D721Med (cell line): ENCODE data around the gene FOXO3.

Experiments
- DNase-seq: peaks from one replicate; pipeline ENCODE4 v3.0.0; 2011; ENCODE audit warnings: low spot score; ENCODE audit not compliant: insufficient read length
- FAIRE-seq: peaks from 2 replicates; lab custom pipeline; 2011; peaks lifted over from hg19 to GRCh38; lab: Jason Lieb, UNC
- TF ChIP-seq, protein P1 (sequence below): IDR thresholded peaks from 2 replicates; pipeline ENCODE4 v1.5.1; 2012; ENCODE audit warnings: mild to moderate bottlenecking, control low read depth; ENCODE audit not compliant: insufficient read depth; ENCODE audit errors: missing control alignments

Gene FOXO3

GRCh38 chr6:108702106-108702851 is 141.6 kb downstream of the FOXO3 start:
- DNase-seq (no peak), FAIRE-seq (no peak)
- TF ChIP-seq, protein P1, sequence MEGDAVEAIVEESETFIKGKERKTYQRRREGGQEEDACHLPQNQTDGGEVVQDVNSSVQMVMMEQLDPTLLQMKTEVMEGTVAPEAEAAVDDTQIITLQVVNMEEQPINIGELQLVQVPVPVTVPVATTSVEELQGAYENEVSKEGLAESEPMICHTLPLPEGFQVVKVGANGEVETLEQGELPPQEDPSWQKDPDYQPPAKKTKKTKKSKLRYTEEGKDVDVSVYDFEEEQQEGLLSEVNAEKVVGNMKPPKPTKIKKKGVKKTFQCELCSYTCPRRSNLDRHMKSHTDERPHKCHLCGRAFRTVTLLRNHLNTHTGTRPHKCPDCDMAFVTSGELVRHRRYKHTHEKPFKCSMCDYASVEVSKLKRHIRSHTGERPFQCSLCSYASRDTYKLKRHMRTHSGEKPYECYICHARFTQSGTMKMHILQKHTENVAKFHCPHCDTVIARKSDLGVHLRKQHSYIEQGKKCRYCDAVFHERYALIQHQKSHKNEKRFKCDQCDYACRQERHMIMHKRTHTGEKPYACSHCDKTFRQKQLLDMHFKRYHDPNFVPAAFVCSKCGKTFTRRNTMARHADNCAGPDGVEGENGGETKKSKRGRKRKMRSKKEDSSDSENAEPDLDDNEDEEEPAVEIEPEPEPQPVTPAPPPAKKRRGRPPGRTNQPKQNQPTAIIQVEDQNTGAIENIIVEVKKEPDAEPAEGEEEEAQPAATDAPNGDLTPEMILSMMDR: no peak

DNA sequence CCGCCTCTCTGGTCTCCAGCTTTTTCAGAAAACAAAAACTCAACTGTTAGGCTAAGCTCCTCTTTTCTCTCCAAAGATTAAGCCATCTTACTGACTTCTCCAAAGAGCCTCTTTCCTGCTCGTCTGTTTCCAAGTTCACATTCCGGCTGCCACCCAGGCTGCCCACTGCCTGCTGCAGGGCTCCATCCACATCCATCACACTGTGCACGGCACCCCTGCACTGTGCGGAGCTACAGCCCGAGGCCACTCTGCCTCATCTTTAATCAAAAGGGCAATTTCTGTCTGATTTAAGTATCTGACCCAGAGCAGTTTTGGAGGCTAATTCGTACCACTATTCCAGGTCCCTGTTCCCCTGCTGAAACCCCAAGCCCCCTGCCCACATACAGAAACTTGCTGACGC is 145.9 kb downstream of the FOXO3 start:
- TF ChIP-seq, protein P1: no peak
- FAIRE-seq: no peak

DNA sequence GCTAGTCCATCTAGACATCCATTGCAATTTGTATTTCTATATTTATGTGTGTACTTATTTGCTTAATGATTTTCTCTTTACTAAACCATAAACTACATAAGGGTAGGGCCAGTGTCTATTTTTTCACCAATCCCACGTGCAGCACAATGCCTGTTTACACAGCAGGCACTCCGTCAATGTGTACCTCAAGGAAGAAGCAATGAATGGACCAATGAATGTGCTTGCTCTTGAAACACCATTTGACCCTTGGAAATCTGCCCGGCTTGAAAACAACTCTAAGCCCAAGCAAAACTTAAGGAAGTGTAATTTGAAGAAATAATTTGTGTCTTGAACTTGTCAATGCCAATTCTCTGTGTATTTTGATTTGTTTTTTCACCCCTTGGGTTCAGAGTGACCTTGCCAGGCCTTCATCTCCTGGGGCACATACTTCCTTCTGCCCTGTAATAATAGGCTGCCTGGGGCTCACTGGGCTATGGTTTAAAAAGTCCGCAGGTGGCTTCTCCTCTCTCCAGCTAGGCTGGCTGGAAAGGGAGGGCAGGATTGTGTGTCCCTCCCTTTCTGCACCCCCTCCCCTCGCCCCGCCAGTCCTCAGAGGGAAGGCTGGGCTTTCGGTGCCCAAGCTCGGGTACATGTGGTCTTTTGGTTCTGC is 146.7 kb downstream of the FOXO3 start:
- TF ChIP-seq, protein P1: no peak
- no peak for DNase-seq
- FAIRE-seq: no peak

More for the DNA sequence above, 145.9 kb downstream of the FOXO3 start:
- DNase-seq: no peak

DNA sequence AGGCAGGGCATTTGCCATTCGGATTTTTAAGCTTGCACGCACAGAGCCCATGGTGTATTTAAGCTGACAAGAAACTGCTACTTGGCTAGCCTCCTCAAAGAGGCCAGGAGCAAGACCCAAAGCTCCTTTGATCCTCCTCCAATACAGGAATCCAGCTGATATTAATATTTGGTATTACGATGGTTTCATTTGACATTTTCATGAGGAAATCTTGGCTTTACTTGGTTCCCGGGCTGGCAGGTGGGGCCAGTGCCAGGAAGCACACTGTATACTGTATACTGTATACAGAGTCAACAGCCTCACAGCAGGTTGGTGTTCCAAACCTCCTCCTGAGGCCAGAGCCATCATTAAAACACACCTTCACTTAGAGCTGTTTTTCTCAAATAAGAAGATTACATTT is 149.3 kb downstream of the FOXO3 start:
- FAIRE-seq (no peak), DNase-seq (no peak)
- TF ChIP-seq, protein P1: no peak

DNA sequence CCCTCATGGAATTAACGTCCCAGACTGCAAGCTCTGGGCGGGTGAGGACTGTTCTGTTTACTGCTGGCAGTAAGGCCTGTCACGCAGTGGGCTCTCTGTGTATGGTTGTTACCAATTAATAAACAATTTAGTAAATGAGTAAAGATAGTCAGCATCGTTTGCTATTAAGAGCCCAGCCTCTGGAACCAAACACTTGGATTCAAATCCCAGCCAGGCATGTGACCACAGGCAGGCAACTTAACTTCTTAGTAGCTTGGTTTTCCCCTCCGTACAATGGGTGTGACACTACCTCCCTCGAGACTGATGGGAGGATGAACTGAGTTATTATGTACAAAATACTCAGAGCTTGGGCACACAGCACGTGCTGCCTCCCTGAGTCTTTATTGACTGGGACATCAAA is 149.8 kb downstream of the FOXO3 start:
- TF ChIP-seq, protein P1: no peak
- FAIRE-seq (no peak), DNase-seq (no peak)

DNA sequence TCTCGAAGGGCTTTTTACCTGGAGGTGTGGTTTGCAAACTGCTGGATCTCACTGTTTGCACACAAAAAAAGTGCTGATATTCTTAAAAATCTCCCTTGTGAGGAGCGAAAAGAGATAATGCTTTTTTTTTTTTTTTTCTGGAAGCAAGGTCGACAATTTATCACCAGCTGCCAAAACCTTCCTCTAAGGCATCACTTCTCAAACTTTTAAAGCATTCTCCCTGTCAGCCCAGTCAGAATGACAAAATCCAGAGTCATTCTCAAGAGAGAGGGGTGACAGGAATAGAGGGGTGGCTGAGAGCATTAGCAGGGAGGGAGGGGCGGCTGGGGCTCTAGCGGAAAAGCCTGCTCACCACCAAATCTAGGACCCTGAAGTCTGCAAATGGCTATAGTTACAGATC is 150.4 kb downstream of the FOXO3 start:
- TF ChIP-seq, protein P1: no peak
- DNase-seq: no peak
- no peak for FAIRE-seq

DNA sequence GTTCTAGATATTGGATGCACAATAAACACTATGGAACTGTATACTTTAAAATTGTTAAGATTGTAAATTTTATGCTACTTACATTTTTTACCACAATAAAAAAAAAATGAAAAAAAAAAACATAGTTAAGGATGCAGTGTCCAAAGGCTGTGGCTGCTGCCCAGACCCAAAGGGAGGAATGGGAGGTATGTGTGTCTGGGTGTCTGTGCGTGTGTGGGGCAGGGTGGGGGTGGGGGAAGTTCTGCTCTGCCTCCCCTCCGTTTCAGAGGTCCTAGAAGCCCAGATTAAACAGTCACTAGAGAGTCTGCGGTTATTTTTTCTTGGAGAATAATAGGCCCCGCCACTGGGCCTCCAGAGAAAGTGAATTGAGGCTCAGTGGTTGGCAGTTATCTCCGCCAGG is 151.1 kb downstream of the FOXO3 start:
- TF ChIP-seq, protein P1: no peak
- FAIRE-seq (no peak), DNase-seq (no peak)
